Brain microvascular endothelial cell (primary cell): ENCODE results near the gene AKAP13.
"Not testable (repeated sequence)": the region's sequence is repeated elsewhere in the genome, so short reads cannot be mapped to it uniquely, and the experiment has no call there.

Experiments
- DNase-seq: peaks from one replicate; pipeline ENCODE4 v3.0.0-alpha.2; 2020
- H3K27ac ChIP-seq: fragments of 250-450 bp; sonication (Bioruptor Pico); 2 replicates; pipeline ENCODE4 v1.5.1; 2020; ENCODE audit warnings: mild to moderate bottlenecking, moderate library complexity
- H3K27me3 ChIP-seq: fragments of 250-450 bp; sonication (Bioruptor Pico); replicated peaks from 2 replicates; pipeline ENCODE4 v1.5.1; 2020; ENCODE audit warnings: mild to moderate bottlenecking
- H3K36me3 ChIP-seq: fragments of 250-450 bp; sonication (Bioruptor Pico); replicated peaks from 2 replicates; pipeline ENCODE4 v1.5.1; 2020; ENCODE audit warnings: mild to moderate bottlenecking
- H3K4me3 ChIP-seq: 2 replicates; pipeline ENCODE4 v1.5.1; 2011; ENCODE audit warnings: low read depth, mild to moderate bottlenecking, control low read depth, low read length, moderate library complexity
- CTCF ChIP-seq: IDR thresholded peaks from 2 replicates; pipeline ENCODE4 v1.5.1; 2011; ENCODE audit warnings: low read depth, mild to moderate bottlenecking, moderate library complexity, low read length, control low read depth, inconsistent platforms; ENCODE audit errors: missing control alignments
- in situ Hi-C: cut with HindIII; loops from 2 replicates; pipeline ENCODE4 v1.10.0; 2017; ENCODE audit warnings: low sequenced_read_pairs, low pct_ligation_motif_present

AKAP13 gene

GRCh38 chr15:85477061-85477460, 96.7 kb downstream of the AKAP13 start:
- in situ Hi-C loops: no loop called here
- TF ChIP-seq CTCF: no peak
- Histone ChIP-seq H3K27ac (peak overlapping the region; percentile 19), H3K4me3 (no peak overlapping the region), H3K36me3 (no peaks in the 10 kb centered on the region), H3K27me3 (no peaks in the 10 kb centered on the region)
- no peak for DNase-seq

- peak; percentile 83 for DNase-seq
- peak; percentile 58 for TF ChIP-seq CTCF
- in situ Hi-C loops: no loop called here
- no peaks in the 10 kb centered on the region for H3K36me3 ChIP-seq
- no peaks in the 10 kb centered on the region for H3K27me3 ChIP-seq
- H3K4me3 ChIP-seq: no peak overlapping the region
- peak overlapping the region; percentile 62 for H3K27ac ChIP-seq
Measured at GRCh38 chr15:85477730-85478129, 97.3 kb downstream of the AKAP13 start.

DNA sequence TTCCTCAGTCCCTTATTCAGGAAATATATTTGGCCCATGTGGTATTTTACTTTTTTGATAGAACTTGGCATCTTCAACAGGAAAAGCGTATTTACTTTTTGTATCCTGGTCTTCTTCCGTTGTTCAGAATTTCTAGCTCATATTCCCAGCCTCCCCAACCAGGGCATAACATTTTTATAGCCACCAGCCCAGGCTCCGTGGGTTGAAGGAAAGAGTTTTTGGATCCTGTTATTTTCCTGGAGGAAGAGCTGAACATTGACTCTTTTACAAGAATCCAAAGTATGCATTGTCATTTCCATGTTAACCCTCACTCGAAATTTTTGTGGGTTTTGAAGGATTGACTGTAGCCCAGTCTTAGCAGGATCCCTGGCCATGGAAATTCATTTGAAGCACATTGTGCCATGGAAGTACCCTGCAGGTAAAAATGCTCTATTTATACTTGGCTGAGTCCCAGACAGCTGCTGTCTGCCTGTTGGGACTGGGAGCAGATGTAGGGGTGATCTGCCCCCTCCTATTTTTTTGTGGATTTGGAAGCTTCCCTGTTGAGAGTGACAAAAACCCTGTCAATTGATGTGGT, 98.8 kb downstream of the AKAP13 start:
- peak; percentile 60 for DNase-seq
- in situ Hi-C loops: no loop called here
- TF ChIP-seq CTCF: no peak
- H3K27ac ChIP-seq: peak overlapping the region; percentile 62
- H3K27me3 ChIP-seq: no peaks in the 10 kb centered on the region
- no peak overlapping the region for H3K4me3 ChIP-seq
- H3K36me3 ChIP-seq: no peaks in the 10 kb centered on the region

DNA sequence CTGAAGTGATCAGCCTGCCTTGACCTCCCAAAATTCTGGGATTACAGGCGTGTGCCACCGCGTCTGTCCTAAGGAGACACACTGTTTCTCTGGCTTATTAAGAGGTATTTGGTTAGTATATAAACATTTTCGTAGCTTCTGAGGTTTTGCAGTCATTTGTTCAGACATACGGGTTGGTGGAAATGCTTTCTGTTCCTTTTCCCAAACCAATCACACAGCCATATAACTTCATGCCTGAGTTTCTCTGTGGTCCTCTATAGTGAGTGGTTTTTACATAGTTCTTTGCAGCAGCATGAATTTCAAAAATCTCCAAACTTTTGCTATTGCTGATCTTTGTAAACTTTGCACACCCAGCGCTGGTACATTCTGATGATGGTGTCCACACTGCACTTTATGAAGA, 100.5 kb downstream of the AKAP13 start:
- Histone ChIP-seq H3K4me3 (no peak overlapping the region), H3K27me3 (no peaks in the 10 kb centered on the region), H3K27ac (no peak overlapping the region), H3K36me3 (no peaks in the 10 kb centered on the region)
- no peak for TF ChIP-seq CTCF
- no peak for DNase-seq
- in situ Hi-C loops: no loop called here

- H3K27ac ChIP-seq, H3K36me3 ChIP-seq, H3K4me3 ChIP-seq, in situ Hi-C loops, H3K27me3 ChIP-seq, DNase-seq: not testable (repeated sequence)
Measured at GRCh38 chr15:85481543-85481942, 101.1 kb downstream of the AKAP13 start.

GRCh38 chr15:85482894-85483293, 102.5 kb downstream of the AKAP13 start:
- peak overlapping the region; percentile 70 for H3K27ac ChIP-seq
- no peak overlapping the region for H3K4me3 ChIP-seq
- H3K36me3 ChIP-seq: no peaks in the 10 kb centered on the region
- peak; percentile 71 for DNase-seq
- no peaks in the 10 kb centered on the region for H3K27me3 ChIP-seq
- TF ChIP-seq CTCF: no peak
- in situ Hi-C loops: no loop called here

DNA sequence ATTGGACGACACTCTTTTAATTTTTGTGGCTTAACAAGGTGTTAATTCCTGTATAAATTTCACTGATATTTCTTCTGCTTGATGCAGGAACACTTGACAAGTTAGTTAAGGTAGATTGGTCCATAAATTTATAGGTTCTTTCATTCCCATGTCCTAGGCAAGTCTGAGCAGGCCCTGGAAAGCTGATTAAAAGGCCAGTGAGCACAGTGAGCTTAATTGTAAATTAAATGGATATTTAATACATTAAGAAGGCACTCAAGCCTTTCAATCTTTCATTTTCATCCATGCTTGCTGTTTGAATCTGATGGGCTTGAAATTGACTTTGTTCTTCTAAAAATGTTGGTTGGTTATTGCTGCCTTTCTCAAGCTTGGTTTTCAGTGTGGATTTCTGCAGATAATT, 103.6 kb downstream of the AKAP13 start:
- H3K4me3 ChIP-seq, H3K36me3 ChIP-seq, H3K27ac ChIP-seq, H3K27me3 ChIP-seq, in situ Hi-C loops, DNase-seq: not testable (repeated sequence)

DNA sequence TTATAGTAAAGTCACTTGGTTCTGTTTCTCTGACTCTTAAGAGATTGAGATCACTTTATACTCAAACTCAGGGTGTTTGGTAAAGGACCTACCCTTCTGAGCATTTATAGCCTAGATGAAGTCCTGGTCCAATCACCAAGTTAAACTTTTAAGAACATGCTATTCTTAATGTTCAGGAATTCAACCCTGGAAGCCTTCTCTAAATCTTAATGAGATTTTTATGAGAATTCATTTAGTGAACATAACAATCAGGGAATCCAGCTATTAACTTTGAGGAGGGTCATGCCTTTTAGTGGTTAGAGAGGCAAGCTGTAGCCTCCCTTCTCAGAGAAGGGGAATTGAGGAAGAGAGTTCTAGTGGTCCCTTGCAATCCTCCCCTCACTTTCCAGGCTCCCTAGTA, 104.5 kb downstream of the AKAP13 start:
- H3K27ac ChIP-seq, in situ Hi-C loops, H3K27me3 ChIP-seq, H3K4me3 ChIP-seq, H3K36me3 ChIP-seq, DNase-seq: not testable (repeated sequence)
